ENCODE results near the gene RNF148.

RNF148 gene

GRCh38 chr7:122736183-122736582 lies 33.5 kb upstream of the RNF148 start:
- no peaks in the 10 kb centered on the region for H3K4me1 Mint-ChIP-seq
- no peaks in the 10 kb centered on the region for H3K27me3 Mint-ChIP-seq (ENCODE audit: low read depth)
- H3K27ac Mint-ChIP-seq: no peak overlapping the region
- H3K36me3 Mint-ChIP-seq (ENCODE audit: low read depth): no peaks in the 10 kb centered on the region
- TF ChIP-seq, protein P1, sequence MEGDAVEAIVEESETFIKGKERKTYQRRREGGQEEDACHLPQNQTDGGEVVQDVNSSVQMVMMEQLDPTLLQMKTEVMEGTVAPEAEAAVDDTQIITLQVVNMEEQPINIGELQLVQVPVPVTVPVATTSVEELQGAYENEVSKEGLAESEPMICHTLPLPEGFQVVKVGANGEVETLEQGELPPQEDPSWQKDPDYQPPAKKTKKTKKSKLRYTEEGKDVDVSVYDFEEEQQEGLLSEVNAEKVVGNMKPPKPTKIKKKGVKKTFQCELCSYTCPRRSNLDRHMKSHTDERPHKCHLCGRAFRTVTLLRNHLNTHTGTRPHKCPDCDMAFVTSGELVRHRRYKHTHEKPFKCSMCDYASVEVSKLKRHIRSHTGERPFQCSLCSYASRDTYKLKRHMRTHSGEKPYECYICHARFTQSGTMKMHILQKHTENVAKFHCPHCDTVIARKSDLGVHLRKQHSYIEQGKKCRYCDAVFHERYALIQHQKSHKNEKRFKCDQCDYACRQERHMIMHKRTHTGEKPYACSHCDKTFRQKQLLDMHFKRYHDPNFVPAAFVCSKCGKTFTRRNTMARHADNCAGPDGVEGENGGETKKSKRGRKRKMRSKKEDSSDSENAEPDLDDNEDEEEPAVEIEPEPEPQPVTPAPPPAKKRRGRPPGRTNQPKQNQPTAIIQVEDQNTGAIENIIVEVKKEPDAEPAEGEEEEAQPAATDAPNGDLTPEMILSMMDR (IDR thresholded peaks at IDR 0.05; ENCODE audit: unreplicated experiment in 3 of 3): no peak
- no peaks in the 10 kb centered on the region for H3K9me3 Mint-ChIP-seq
- no peak overlapping the region for H3K4me3 Mint-ChIP-seq

DNA sequence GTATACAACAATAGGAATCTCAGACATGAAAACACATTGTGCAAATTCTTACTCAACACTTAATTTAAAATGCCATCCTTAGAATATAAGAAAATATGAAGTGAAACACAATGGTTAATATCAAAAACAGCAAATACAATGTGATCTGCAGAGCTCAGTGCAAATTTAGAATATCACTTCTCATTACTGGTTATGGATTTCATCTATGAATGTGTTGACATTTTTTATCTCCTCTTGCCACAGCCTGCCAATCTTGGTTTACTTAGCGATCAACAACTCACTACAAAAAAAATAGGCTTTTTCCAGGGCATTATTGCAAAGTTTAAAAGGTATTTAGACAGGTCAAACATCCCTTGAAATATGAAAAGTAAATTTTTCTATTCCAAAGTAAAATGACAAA lies 25.0 kb upstream of the RNF148 start:
- TF ChIP-seq, protein P1 (IDR thresholded peaks at IDR 0.05; ENCODE audit: unreplicated experiment in 3 of 3): no peak
- Mint-ChIP-seq H3K27ac (no peak overlapping the region), H3K27me3 (ENCODE audit: low read depth) (no peaks in the 10 kb centered on the region), H3K36me3 (ENCODE audit: low read depth) (no peaks in the 10 kb centered on the region), H3K4me1 (no peaks in the 10 kb centered on the region), H3K4me3 (no peak overlapping the region), H3K9me3 (no peaks in the 10 kb centered on the region)

DNA sequence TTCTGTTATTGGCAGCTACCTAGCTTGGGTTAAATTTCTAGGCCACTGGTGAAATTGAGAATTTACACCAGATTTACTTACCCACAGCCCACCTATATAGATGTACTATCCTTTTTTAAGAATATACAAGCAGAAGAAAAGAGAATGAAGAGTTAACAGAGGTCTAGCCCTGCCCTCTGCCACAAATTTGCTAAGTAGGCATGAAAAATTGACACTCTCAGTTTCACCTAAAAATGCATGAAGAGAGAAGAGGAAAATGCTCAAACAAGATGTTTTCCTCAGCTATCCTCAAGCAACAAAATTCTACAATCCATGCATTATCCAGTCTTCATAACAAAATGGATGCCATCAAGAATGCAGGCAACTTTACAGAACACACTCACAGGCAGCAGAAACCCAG lies 24.6 kb upstream of the RNF148 start:
- Mint-ChIP-seq H3K36me3 (ENCODE audit: low read depth) (no peaks in the 10 kb centered on the region), H3K27me3 (ENCODE audit: low read depth) (no peaks in the 10 kb centered on the region), H3K4me3 (no peak overlapping the region), H3K27ac (no peak overlapping the region), H3K9me3 (no peaks in the 10 kb centered on the region), H3K4me1 (no peaks in the 10 kb centered on the region)
- TF ChIP-seq, protein P1 (IDR thresholded peaks at IDR 0.05; ENCODE audit: unreplicated experiment in 3 of 3): no peak

GRCh38 chr7:122726881-122727280 lies 24.2 kb upstream of the RNF148 start:
- Mint-ChIP-seq H3K36me3 (ENCODE audit: low read depth) (no peaks in the 10 kb centered on the region), H3K9me3 (no peaks in the 10 kb centered on the region), H3K4me3 (no peak overlapping the region), H3K27me3 (ENCODE audit: low read depth) (no peaks in the 10 kb centered on the region), H3K27ac (no peak overlapping the region), H3K4me1 (no peaks in the 10 kb centered on the region)
- TF ChIP-seq, protein P1 (IDR thresholded peaks at IDR 0.05; ENCODE audit: unreplicated experiment in 3 of 3): no peak

DNA sequence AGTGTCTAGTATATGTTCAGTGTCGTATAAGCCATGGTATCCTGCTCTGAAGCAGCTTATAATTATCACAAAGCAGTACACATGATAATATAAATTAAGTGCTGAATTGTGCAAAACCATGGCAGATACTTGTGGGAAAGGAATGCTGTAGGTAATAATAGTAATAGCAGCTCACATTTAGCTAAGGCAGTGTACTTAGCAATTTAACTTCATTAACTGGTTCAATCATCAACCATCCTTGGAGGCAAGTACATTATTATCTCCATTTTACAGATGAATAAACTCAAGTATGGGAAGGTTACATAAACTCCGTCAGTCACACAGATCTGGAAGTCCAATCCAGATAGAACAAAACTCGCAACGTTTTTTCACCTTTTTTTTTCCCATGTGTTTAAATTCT lies 21.6 kb upstream of the RNF148 start:
- TF ChIP-seq, protein P1 (IDR thresholded peaks at IDR 0.05; ENCODE audit: unreplicated experiment in 3 of 3): no peak
- Mint-ChIP-seq H3K27me3 (ENCODE audit: low read depth) (peaks cover 4% of the 10 kb centered on the region), H3K9me3 (peaks cover 4% of the 10 kb centered on the region), H3K4me1 (no peaks in the 10 kb centered on the region), H3K27ac (peak overlapping the region in 1 of 3 experiments; percentile 9), H3K4me3 (no peak overlapping the region), H3K36me3 (ENCODE audit: low read depth) (no peaks in the 10 kb centered on the region)

GRCh38 chr7:122719010-122719578 lies 16.4 kb upstream of the RNF148 start:
- Mint-ChIP-seq H3K4me1 (no peaks in the 10 kb centered on the region), H3K9me3 (peaks cover 4% of the 10 kb centered on the region), H3K36me3 (ENCODE audit: low read depth) (no peaks in the 10 kb centered on the region), H3K4me3 (no peak overlapping the region), H3K27me3 (ENCODE audit: low read depth) (peaks cover 4% of the 10 kb centered on the region), H3K27ac (no peak overlapping the region)
- TF ChIP-seq, protein P1 (IDR thresholded peaks at IDR 0.05; ENCODE audit: unreplicated experiment in 3 of 3): no peak
